Peyer's patch (tissue), 4 donors: ENCODE results near the gene KIRREL1.

ENCODE experiments used
- CTCF ChIP-seq, 6 experiments: fragments of 450-650 bp in 4 of 6; fragments of 200-600 bp in 2 of 6; sonication (generic) in 1 of 6; IDR thresholded peaks; one replicate each; pipeline ENCODE4 v1.5.1; 2017 to 2019; ENCODE audit warnings: antibody characterized with exemption in 6 of 6, mild to moderate bottlenecking in 3 of 6, moderate library complexity in 1 of 6
- POLR2A ChIP-seq, 2 donors: fragments of 450-650 bp; IDR thresholded peaks; one replicate each; pipeline ENCODE4 v1.5.1; 2017; ENCODE audit warnings: antibody characterized with exemption in 2 of 2, mild to moderate bottlenecking in 2 of 2, moderate library complexity in 2 of 2

- TF ChIP-seq CTCF (IDR thresholded peaks at IDR 0.05) (no peak), POLR2A (IDR thresholded peaks at IDR 0.05) (no peak)
These were observed 114.5 kb downstream of the KIRREL1 start for GRCh38 chr1:158107916-158108315.
